Stimulated activated CD4-positive, alpha-beta T cell treated with anti-CD3 and anti-CD28 coated beads, Interleukin-4, amount 100 ng/mL, for 48 hours (primary cell): ENCODE results near the gene RPS14.
"Not testable (repeated sequence)": the region's sequence is repeated elsewhere in the genome, so short reads cannot be mapped to it uniquely, and the experiment has no call there.

Experiments
- DNase-seq, 2 donors: peaks; one replicate each; pipeline ENCODE4 v3.0.0-alpha.2; 2020; ENCODE audit warnings: low read depth in 2 of 2

The RPS14 gene

GRCh38 chr5:150413902-150414790, 35.4 kb downstream of the RPS14 start:
- not testable (repeated sequence) for DNase-seq

- no peak for DNase-seq
Measured at GRCh38 chr5:150413176-150413901, 36.2 kb downstream of the RPS14 start.

- peak; percentile 79 to 84 for DNase-seq
Measured at GRCh38 chr5:150412319-150413175, 37.0 kb downstream of the RPS14 start, which contains the start of gene CD74. Gene CD74 (minus strand): TSS chr5:150412910. CDS start chr5:150412749, 161 bp downstream.

- DNase-seq = peak; percentile 54 to 55
Measured at GRCh38 chr5:150411245-150411979, 38.1 kb downstream of the RPS14 start.

- no peak for DNase-seq
Measured at GRCh38 chr5:150410524-150411244, 38.9 kb downstream of the RPS14 start.

GRCh38 chr5:150409638-150410523, 39.7 kb downstream of the RPS14 start:
- DNase-seq = peak in 1 of 2 donors; percentile 48

GRCh38 chr5:150408231-150408943, 41.2 kb downstream of the RPS14 start:
- DNase-seq = no peak

- DNase-seq = no peak
Measured at GRCh38 chr5:150407096-150407720, 42.3 kb downstream of the RPS14 start.

- no peak for DNase-seq
Measured at GRCh38 chr5:150406723-150407095, 42.8 kb downstream of the RPS14 start.

GRCh38 chr5:150406103-150406722, 43.3 kb downstream of the RPS14 start:
- DNase-seq = no peak

- DNase-seq = no peak
Measured at GRCh38 chr5:150404941-150405816, 44.4 kb downstream of the RPS14 start.

GRCh38 chr5:150404535-150404934, 45.0 kb downstream of the RPS14 start:
- no peak for DNase-seq

GRCh38 chr5:150404121-150404520, 45.4 kb downstream of the RPS14 start:
- no peak for DNase-seq

GRCh38 chr5:150402901-150403342, 46.6 kb downstream of the RPS14 start:
- no peak for DNase-seq

GRCh38 chr5:150402229-150402773, 47.2 kb downstream of the RPS14 start:
- no peak for DNase-seq
